ENCODE results near the gene MGAT5B.

MGAT5B gene

DNA sequence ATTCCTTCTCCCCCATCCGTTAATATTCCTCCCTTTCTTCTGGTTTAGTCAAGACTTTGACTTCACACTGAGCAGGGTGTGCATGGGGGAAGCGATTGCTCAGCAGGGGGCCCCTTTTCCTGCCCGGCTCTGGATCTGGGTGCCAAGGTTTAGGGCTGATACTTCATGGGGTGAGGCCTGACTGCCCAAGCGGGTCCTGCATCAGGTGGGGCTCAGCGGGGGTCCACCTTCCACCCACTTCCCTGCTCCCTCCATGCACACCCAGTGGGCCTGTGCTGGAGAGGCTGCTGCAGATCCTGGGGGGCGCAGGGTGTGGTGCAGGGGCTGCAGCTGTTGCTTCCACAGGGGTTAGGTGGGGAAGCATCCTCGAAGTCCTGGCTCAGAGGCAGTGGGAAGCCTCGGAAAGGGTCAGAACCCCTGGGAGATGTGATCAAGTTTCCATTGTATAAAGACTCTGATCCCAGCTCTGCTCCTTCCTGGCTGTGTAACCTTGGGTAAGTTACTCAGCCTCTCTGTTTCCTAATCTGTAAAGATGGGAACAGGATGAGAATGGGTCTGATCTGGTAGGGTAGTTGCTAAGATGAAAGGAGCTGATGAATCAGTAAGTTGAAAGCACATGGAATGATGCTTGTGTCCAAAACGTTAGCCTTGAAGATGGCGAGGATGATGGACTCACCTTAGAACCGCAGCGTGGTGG lies 53.3 kb downstream of the MGAT5B start:
- TF ChIP-seq TAF1 (IDR thresholded peaks at IDR 0.05; ENCODE audit: borderline replicate concordance, insufficient read depth, low read length) (no peak), SIN3A (IDR thresholded peaks at IDR 0.05; ENCODE audit: borderline replicate concordance, insufficient read depth, low read length) (no peak), POLR2AphosphoS5 (IDR thresholded peaks at IDR 0.05; ENCODE audit: low read depth, low read length) (no peak)

GRCh38 chr17:76922084-76922483 lies 53.9 kb downstream of the MGAT5B start:
- TF ChIP-seq, protein P1, sequence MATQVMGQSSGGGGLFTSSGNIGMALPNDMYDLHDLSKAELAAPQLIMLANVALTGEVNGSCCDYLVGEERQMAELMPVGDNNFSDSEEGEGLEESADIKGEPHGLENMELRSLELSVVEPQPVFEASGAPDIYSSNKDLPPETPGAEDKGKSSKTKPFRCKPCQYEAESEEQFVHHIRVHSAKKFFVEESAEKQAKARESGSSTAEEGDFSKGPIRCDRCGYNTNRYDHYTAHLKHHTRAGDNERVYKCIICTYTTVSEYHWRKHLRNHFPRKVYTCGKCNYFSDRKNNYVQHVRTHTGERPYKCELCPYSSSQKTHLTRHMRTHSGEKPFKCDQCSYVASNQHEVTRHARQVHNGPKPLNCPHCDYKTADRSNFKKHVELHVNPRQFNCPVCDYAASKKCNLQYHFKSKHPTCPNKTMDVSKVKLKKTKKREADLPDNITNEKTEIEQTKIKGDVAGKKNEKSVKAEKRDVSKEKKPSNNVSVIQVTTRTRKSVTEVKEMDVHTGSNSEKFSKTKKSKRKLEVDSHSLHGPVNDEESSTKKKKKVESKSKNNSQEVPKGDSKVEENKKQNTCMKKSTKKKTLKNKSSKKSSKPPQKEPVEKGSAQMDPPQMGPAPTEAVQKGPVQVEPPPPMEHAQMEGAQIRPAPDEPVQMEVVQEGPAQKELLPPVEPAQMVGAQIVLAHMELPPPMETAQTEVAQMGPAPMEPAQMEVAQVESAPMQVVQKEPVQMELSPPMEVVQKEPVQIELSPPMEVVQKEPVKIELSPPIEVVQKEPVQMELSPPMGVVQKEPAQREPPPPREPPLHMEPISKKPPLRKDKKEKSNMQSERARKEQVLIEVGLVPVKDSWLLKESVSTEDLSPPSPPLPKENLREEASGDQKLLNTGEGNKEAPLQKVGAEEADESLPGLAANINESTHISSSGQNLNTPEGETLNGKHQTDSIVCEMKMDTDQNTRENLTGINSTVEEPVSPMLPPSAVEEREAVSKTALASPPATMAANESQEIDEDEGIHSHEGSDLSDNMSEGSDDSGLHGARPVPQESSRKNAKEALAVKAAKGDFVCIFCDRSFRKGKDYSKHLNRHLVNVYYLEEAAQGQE (IDR thresholded peaks at IDR 0.05; ENCODE audit: insufficient read depth in 1 of 2, low read depth in 2 of 2, low read length in 2 of 2) = no peak
- TF ChIP-seq FOXP2 (optimal IDR thresholded peaks at IDR 0.05; ENCODE audit: borderline replicate concordance, extremely low read depth, extremely low read length, insufficient read depth) = no peak
- no peak for TF ChIP-seq SIN3A (IDR thresholded peaks at IDR 0.05; ENCODE audit: borderline replicate concordance, insufficient read depth, low read length)
- TF ChIP-seq TAF1 (IDR thresholded peaks at IDR 0.05; ENCODE audit: borderline replicate concordance, insufficient read depth, low read length) = no peak
- TF ChIP-seq POLR2AphosphoS5 (IDR thresholded peaks at IDR 0.05; ENCODE audit: low read depth, low read length) = no peak

GRCh38 chr17:76922967-76923366 lies 54.8 kb downstream of the MGAT5B start:
- TF ChIP-seq, protein P1 (IDR thresholded peaks at IDR 0.05; ENCODE audit: insufficient read depth in 1 of 2, low read depth in 2 of 2, low read length in 2 of 2) = no peak
- TF ChIP-seq SIN3A (IDR thresholded peaks at IDR 0.05; ENCODE audit: borderline replicate concordance, insufficient read depth, low read length) (no peak), POLR2AphosphoS5 (IDR thresholded peaks at IDR 0.05; ENCODE audit: low read depth, low read length) (no peak), FOXP2 (optimal IDR thresholded peaks at IDR 0.05; ENCODE audit: borderline replicate concordance, extremely low read depth, extremely low read length, insufficient read depth) (no peak), TAF1 (IDR thresholded peaks at IDR 0.05; ENCODE audit: borderline replicate concordance, insufficient read depth, low read length) (no peak)

DNA sequence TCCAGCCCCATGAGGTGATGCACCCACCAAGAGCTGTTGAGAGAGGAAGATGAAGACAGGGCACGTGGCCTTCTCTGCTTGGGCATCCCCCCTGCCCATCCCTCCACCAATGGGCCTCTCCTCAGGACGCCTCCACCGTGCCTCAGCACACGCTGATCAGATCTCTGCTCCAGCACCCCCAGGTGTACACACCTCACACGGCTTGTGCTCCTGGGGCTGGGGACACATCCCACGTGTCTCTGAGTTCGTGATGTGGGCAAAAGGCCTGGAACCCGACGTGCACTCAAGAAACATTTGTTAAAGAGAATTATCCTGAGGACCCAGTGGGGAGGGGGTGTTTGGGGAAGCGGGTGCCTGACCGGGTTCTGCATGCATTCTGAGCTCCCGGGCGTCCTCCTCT lies 55.3 kb downstream of the MGAT5B start:
- TF ChIP-seq SIN3A (IDR thresholded peaks at IDR 0.05; ENCODE audit: borderline replicate concordance, insufficient read depth, low read length) (no peak), TAF1 (IDR thresholded peaks at IDR 0.05; ENCODE audit: borderline replicate concordance, insufficient read depth, low read length) (no peak), FOXP2 (optimal IDR thresholded peaks at IDR 0.05; ENCODE audit: borderline replicate concordance, extremely low read depth, extremely low read length, insufficient read depth) (no peak), POLR2AphosphoS5 (IDR thresholded peaks at IDR 0.05; ENCODE audit: low read depth, low read length) (no peak)
- TF ChIP-seq, protein P1 (IDR thresholded peaks at IDR 0.05; ENCODE audit: insufficient read depth in 1 of 2, low read depth in 2 of 2, low read length in 2 of 2) = no peak

DNA sequence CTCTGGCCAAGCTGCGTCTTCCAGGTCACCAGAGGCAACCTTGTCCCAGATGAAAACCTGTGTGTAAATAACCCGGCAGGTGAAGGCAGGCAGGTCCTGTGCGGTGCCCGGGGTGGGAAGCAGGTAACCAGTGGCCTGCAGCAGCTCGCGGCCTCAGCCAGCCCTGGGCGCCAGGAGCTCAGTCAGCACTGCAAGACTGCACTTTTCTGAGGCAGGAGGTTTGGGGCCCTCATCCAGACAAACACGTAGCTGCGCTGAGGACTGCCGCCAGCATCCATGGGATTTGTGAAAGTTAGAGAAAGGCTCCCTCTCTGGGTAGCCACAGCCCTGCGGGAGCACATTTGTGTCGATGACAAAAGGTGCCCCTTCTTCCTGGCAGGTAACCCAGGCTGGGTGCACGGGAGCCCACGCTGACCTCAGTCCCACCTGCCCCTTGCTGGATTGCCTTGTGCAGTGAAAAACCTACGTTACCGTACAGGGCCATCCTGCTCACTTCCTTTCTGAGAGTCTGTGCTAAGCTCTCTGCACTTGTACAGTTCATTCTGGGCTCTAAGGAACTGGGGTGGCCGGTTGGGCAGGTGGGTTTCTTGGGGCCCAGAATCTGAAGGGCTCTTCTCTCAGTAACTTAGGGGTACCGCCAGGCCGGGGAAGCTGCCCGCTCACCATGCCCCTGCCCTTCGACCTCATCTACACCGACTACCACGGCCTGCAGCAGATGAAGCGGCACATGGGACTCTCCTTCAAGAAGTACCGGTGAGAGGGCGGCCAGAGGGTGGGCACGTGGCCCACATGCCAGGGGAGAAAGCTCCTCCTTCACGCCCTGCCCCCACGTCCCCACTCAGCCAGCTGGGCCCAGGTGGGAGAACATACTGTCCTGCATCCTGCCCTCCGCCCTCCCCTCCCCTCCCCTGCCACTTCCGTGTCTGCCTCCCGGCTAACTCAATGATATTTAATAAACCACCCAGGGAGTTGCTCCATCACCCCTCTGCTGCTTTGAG lies 56.4 kb downstream of the MGAT5B start:
- TF ChIP-seq POLR2AphosphoS5 (IDR thresholded peaks at IDR 0.05; ENCODE audit: low read depth, low read length) (no peak), SIN3A (IDR thresholded peaks at IDR 0.05; ENCODE audit: borderline replicate concordance, insufficient read depth, low read length) (no peak), FOXP2 (optimal IDR thresholded peaks at IDR 0.05; ENCODE audit: borderline replicate concordance, extremely low read depth, extremely low read length, insufficient read depth) (no peak), TAF1 (IDR thresholded peaks at IDR 0.05; ENCODE audit: borderline replicate concordance, insufficient read depth, low read length) (no peak)
- TF ChIP-seq, protein P1 (IDR thresholded peaks at IDR 0.05; ENCODE audit: insufficient read depth in 1 of 2, low read depth in 2 of 2, low read length in 2 of 2) = no peak

Measured in PFSK-1 (cell line).